Activated naive CD4-positive, alpha-beta T cell treated with anti-CD3 and anti-CD28 coated beads, Interleukin-2, amount 50 U/mL, for 24 hours (primary cell): ENCODE results near the gene ABCC5.
A peak's percentile ranks its signal among the peaks of the same experiment; 100 is the strongest.
"Not testable (repeated sequence)": the region's sequence is repeated elsewhere in the genome, so short reads cannot be mapped to it uniquely, and the experiment has no call there.

Source experiments
- H3K27ac Mint-ChIP-seq: one replicate; pipeline ENCODE4 v1.8.0; 2021; ENCODE audit warnings: mild to moderate bottlenecking, mixed read lengths
- H3K27me3 Mint-ChIP-seq: one replicate; pipeline ENCODE4 v1.8.0; 2021; ENCODE audit warnings: mixed read lengths
- H3K36me3 Mint-ChIP-seq: one replicate; pipeline ENCODE4 v1.8.0; 2021; ENCODE audit warnings: mixed read lengths
- H3K4me1 Mint-ChIP-seq: one replicate; pipeline ENCODE4 v1.8.0; 2021; ENCODE audit warnings: mixed read lengths
- H3K4me3 Mint-ChIP-seq: one replicate; pipeline ENCODE4 v1.8.0; 2021; ENCODE audit warnings: mild to moderate bottlenecking, mixed read lengths
- H3K9me3 Mint-ChIP-seq: one replicate; pipeline ENCODE4 v1.8.0; 2021; ENCODE audit warnings: mixed read lengths

ABCC5 gene

DNA sequence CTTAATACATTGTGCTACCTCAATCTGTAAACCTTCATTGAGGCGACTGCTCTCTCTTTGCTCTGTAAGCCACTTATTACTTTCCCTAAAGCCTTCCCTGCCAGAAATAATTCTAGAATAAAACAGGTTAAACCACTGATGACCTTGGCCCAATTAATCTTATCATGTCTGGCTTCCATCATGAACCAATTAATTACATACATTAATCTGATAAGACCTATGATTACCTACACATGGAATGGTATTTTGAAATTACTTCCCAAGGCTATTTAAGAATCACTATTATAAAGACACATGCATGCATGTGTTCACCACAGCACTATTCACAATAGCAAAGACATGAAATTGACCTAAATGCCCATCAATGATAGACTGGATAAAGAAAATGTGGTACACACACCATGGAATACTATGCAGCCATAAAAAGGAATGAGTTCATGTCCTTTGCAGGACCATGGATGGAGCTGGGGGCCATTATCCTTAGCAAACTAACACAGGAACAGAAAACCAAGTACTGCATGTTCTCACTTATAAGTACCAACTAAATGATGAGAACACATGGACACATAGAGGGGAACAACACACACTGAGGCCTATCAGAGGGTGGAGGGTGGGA, 10.7 kb upstream of the ABCC5 start:
- H3K9me3 Mint-ChIP-seq, H3K27me3 Mint-ChIP-seq, H3K4me1 Mint-ChIP-seq, H3K36me3 Mint-ChIP-seq, H3K4me3 Mint-ChIP-seq, H3K27ac Mint-ChIP-seq: not testable (repeated sequence)

DNA sequence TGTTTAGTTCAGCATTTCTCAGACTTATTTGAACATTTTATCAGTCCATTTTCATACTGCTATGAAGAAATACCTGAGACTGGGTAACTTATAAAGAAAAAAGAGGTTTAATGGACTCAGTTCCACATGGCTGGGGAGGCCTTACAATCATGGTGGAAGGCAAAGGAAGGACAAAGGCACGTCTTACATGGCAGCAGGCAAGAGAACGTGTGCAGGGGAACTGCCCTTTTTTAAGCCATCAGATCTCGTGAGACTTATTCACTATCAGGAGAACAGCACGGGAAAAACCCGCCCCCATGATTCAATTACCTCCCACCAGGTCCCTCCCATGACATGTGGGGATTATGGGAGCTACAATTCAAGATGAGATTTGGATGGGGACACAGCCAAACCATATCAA, 7.6 kb upstream of the ABCC5 start:
- H3K4me1 Mint-ChIP-seq, H3K4me3 Mint-ChIP-seq, H3K36me3 Mint-ChIP-seq, H3K27ac Mint-ChIP-seq, H3K9me3 Mint-ChIP-seq, H3K27me3 Mint-ChIP-seq: not testable (repeated sequence)

DNA sequence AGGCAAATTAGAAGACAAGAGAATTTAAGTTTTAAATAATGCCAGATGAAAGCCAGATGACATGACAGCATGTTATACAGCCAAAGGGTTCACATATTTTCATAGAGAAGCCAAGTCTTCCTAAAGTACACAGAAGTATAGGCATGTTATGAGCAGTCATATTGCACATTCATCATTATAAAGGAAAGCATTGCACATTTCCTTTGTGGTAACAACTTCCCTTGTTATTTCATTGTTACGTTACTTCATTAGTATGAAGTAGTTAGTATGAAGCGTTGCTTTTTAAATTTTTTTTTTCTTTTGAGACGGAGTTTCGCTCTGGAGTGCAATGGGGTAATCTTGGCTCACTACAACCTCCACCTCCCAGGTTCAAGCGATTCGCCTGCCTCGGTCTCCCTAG, 4.6 kb upstream of the ABCC5 start:
- Mint-ChIP-seq H3K4me1 (peaks cover 11% of the 10 kb centered on the region), H3K27ac (no peak overlapping the region), H3K9me3 (no peaks in the 10 kb centered on the region)

DNA sequence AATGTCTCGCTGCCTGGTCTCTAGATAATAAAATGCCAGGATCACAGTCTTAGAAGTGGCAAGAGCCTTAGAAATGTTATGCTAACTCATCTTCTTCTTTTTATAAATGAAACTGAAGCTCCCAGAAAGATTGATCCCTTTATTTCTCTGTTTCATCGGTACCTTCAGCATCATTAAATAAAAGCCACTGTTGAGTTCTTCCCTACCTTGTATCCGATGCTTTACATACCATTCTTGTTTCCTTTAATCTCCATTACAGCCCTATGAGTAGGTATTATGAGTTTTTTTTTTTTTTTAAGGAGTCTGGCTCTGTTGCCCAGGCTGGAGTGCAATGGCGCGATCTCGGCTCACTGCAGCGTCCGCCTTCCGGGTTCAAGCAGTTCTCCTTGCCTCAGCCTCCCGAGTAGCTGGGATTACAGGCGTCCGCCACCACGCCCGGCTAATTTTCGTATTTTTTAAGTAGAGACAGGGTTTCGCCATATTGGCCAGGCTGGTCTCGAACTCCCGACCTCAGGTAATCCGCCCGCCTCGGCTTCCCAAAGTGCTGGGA, 815 bp upstream of the ABCC5 start:
- peak overlapping the region; percentile 82 for H3K27ac Mint-ChIP-seq
- H3K9me3 Mint-ChIP-seq = no peaks in the 10 kb centered on the region
- H3K4me3 Mint-ChIP-seq = peak overlapping the region; percentile 99
- H3K27me3 Mint-ChIP-seq = peaks cover 5% of the 10 kb centered on the region
- H3K4me1 Mint-ChIP-seq = peaks cover 31% of the 10 kb centered on the region
- peaks cover 3% of the 10 kb centered on the region for H3K36me3 Mint-ChIP-seq

More for the DNA sequence above, 4.6 kb upstream of the ABCC5 start:
- Mint-ChIP-seq H3K36me3 (no peaks in the 10 kb centered on the region), H3K4me3 (no peak overlapping the region), H3K27me3 (peaks cover 5% of the 10 kb centered on the region)

DNA sequence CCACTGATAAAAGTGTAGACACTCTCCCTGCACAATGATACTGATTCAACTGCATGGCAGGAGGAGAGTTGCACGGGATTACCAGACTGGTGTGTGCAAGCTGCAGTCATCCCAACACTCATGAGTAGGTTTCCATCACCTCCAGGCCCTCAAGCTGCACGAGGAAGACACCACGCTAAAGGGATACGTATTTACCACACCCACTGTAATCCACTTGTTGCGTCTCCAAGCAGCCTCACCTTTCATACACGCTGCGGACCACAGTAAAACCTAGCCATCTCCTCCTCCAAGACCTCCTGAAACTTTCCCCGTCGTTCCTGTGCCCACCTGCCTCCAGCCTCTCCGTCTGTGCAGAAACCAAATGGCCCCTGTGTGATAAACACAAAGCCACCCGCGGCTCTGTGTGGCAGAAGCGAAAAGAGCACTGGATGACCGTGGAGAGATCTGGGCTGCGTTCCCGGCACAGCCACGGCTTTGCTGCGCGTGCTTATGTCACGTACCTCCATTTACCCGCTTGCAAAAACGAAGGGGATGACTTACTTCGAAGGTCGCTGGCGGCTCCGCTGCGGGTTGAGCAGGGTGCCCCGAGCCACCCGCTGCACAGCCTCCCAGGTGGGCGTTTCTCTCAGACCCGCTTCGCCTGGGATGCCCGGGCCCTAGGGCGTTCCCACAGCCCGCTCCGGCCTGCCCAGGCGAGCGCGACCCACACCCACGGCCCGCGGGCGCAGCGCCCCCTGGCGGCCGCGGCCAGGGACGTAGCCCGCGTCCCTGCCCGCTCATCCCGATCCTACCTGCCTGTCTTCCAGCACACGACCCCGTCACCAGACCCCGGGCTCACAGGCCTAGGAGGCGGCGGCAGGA, 643 bp downstream of the ABCC5 start:
- peaks cover 5% of the 10 kb centered on the region for H3K27me3 Mint-ChIP-seq
- peak overlapping the region; percentile 82 for H3K27ac Mint-ChIP-seq
- peaks cover 31% of the 10 kb centered on the region for H3K4me1 Mint-ChIP-seq
- peak overlapping the region; percentile 99 for H3K4me3 Mint-ChIP-seq
- H3K36me3 Mint-ChIP-seq = peaks cover 8% of the 10 kb centered on the region
- no peaks in the 10 kb centered on the region for H3K9me3 Mint-ChIP-seq

GRCh38 chr3:184016169-184016570, 1.5 kb downstream of the ABCC5 start:
- H3K4me3 Mint-ChIP-seq = peak overlapping the region; percentile 76
- H3K27ac Mint-ChIP-seq = no peak overlapping the region
- peaks cover 2% of the 10 kb centered on the region for H3K27me3 Mint-ChIP-seq
- no peaks in the 10 kb centered on the region for H3K9me3 Mint-ChIP-seq
- peaks cover 8% of the 10 kb centered on the region for H3K36me3 Mint-ChIP-seq
- peaks cover 31% of the 10 kb centered on the region for H3K4me1 Mint-ChIP-seq

DNA sequence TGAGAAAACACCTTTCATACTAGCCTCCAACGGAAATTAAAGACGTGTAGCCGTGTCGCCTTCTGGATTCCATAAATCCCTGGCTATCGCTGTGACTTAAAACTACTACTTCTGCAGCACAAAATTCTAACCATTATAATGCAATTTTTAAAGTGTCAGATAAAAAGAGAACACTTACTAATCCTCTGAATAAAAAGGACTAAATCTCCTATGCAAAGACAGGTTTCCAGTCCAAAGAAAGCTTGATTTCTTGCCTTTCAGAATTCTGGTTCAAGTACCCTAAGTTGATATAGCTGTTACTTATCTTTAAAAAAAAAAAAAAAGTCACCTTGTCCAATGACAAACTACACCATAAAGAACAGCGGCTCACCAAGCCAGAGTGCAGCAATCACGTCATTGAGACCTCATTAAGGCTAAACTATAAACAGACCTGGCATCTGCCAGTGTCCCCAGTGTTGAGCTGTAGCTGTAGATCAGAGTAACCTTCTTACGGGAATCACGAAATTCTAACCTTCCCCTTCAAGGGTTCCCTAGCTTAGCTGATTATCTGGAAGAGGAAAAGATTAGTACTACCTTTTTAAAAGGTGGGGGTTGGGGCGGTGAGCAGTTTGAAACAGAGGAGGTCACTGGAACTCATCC, 2.2 kb downstream of the ABCC5 start:
- Mint-ChIP-seq H3K36me3 (peaks cover 8% of the 10 kb centered on the region), H3K9me3 (no peaks in the 10 kb centered on the region), H3K27ac (no peak overlapping the region), H3K27me3 (peaks cover 2% of the 10 kb centered on the region), H3K4me3 (peak overlapping the region; percentile 76), H3K4me1 (peaks cover 31% of the 10 kb centered on the region)

DNA sequence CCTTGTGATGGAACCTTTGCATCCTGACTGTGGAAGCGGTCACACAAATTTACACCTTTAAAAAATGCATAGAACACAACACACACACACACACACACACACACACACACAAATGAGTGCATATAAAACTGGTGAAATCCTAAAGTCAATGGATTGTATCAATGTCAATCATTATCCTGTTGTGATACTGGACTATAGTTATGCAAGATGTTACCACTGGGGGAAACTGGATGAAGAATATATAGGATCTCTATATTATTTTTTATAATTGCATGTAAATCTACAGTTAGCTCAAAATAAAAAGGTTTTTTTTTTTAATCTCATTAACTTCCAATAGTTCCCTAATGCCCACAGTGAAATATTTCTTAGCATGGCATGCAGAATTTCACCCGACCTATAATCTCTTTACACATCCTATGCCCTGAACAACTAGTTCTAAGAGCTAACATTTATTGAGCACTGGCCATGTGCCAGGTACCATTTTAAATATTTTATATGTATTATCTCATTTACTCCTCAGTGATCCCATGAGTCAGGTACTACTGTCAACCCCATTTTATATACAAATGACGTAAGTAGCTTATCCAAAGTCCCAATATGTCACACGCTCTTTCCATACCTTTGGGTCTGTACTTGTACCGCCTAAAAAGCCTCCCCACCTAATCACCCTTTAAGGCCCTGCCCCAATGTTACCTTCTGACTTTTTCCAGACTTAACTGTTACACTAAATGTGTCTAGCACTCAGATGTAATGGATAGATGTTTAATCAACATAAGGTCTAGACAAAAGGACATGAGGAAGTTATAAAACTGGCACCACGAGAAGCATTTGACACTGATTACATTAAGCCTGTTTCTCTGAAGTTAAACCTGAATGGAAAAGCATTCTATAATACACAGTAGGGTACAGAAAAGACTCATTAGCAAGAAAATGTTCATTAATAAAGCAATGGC, 5.5 kb downstream of the ABCC5 start:
- Mint-ChIP-seq H3K36me3 (peaks cover 13% of the 10 kb centered on the region), H3K9me3 (no peaks in the 10 kb centered on the region), H3K27me3 (no peaks in the 10 kb centered on the region), H3K4me3 (no peak overlapping the region), H3K4me1 (peaks cover 20% of the 10 kb centered on the region), H3K27ac (no peak overlapping the region)

GRCh38 chr3:184011230-184011876, 6.3 kb downstream of the ABCC5 start:
- no peak overlapping the region for H3K4me3 Mint-ChIP-seq
- H3K9me3 Mint-ChIP-seq = no peaks in the 10 kb centered on the region
- peaks cover 13% of the 10 kb centered on the region for H3K36me3 Mint-ChIP-seq
- H3K27me3 Mint-ChIP-seq = no peaks in the 10 kb centered on the region
- H3K4me1 Mint-ChIP-seq = peaks cover 17% of the 10 kb centered on the region
- no peak overlapping the region for H3K27ac Mint-ChIP-seq

- no peaks in the 10 kb centered on the region for H3K27me3 Mint-ChIP-seq
- peaks cover 11% of the 10 kb centered on the region for H3K36me3 Mint-ChIP-seq
- H3K4me3 Mint-ChIP-seq = no peak overlapping the region
- no peaks in the 10 kb centered on the region for H3K9me3 Mint-ChIP-seq
- no peak overlapping the region for H3K27ac Mint-ChIP-seq
- H3K4me1 Mint-ChIP-seq = peaks cover 11% of the 10 kb centered on the region
These were observed 9.5 kb downstream of the ABCC5 start for GRCh38 chr3:184008161-184008560.

DNA sequence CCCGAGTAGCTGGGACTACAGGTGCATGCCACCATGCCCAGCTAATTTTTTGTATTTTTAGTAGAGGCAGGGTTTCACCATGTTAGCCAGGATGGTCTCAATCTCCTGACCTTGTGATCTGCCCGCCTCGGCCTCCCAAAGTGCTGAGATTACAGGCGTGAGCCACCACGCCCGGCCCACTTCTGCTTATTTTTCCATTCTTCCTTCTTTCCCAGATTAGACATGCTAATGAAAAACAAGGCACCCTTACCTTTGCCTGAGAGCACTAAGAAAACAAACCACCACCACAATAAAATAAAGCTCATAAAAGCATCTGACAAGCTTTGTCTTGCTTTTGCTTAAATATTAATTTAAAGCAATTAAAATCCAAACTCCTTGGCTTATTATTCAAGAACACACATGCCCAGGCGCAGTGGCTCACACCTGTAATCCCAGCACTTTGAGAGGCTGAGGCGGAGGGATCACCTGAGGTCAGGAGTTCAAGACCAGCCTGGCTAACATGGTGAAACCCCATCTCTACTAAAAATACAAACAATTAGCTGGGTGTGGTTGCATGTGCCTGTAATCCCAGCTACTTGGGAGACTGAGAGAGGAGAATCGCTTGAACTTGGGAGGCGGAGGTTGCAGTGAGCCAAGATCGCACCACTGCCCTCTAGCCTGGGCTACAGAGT, 10.4 kb downstream of the ABCC5 start:
- not testable (repeated sequence) for H3K9me3 Mint-ChIP-seq, H3K4me3 Mint-ChIP-seq, H3K27me3 Mint-ChIP-seq, H3K27ac Mint-ChIP-seq, H3K36me3 Mint-ChIP-seq
- peaks cover 11% of the 10 kb centered on the region for H3K4me1 Mint-ChIP-seq

- H3K27me3 Mint-ChIP-seq = no peaks in the 10 kb centered on the region
- peaks cover 7% of the 10 kb centered on the region for H3K36me3 Mint-ChIP-seq
- H3K27ac Mint-ChIP-seq = peak overlapping the region; percentile 57
- H3K4me1 Mint-ChIP-seq = peaks cover 11% of the 10 kb centered on the region
- peak overlapping the region; percentile 26 for H3K4me3 Mint-ChIP-seq
- no peaks in the 10 kb centered on the region for H3K9me3 Mint-ChIP-seq
These were observed 11.7 kb downstream of the ABCC5 start for GRCh38 chr3:184005941-184006507.

GRCh38 chr3:184004476-184004875, 13.2 kb downstream of the ABCC5 start:
- no peaks in the 10 kb centered on the region for H3K9me3 Mint-ChIP-seq
- H3K27ac Mint-ChIP-seq = no peak overlapping the region
- peaks cover 6% of the 10 kb centered on the region for H3K36me3 Mint-ChIP-seq
- no peak overlapping the region for H3K4me3 Mint-ChIP-seq
- no peaks in the 10 kb centered on the region for H3K27me3 Mint-ChIP-seq
- peaks cover 11% of the 10 kb centered on the region for H3K4me1 Mint-ChIP-seq
